DMS 273 treated with DMSO at 0.1 percent for 48 hours (cell line): ENCODE data around the gene SEPTIN6.
"Not testable (repeated sequence)": the region's sequence is repeated elsewhere in the genome, so short reads cannot be mapped to it uniquely, and the experiment has no call there.

ENCODE experiments used
- DNase-seq: peaks from one replicate; lab custom pipeline; 2025; lab: John Stamatoyannopoulos, UW

Gene SEPTIN6

GRCh38 chrX:119690921-119691716, 1.8 kb downstream of the SEPTIN6 start:
- DNase-seq = no peak

- DNase-seq = no peak
Observed at GRCh38 chrX:119688911-119689321, 4.1 kb downstream of the SEPTIN6 start.

- no peak for DNase-seq
Observed at GRCh38 chrX:119687661-119688413, 5.1 kb downstream of the SEPTIN6 start.

DNA sequence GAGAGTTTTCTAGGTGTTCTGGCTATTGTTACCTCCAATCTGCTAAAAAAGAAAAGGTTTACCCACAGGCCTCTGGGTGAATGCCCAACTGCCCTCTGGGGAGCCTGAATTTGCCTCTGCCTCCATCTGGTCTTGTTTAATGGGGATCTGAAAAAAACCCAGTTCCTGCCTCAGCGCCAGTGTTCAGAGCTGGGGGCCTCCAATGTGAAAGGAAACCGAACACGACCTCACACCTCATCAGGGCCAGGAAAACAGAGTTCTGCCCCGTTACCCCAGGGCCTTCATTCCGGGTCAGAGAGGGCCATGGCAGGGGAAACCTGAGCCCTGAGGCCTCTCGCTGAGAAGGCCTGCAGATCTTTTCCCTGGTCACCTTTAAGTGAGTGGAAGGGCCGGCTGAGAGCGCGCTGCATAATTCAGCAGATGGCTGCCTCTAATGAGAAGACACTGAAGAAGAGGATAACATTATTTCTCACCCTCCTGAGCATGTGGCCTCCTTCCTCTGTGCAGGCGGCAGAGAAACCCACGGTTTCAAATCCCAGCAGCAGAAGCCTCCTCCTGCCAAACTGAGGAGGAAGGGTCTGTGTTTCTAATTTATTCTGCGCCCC, 6.8 kb downstream of the SEPTIN6 start:
- DNase-seq = peak; percentile 93

DNA sequence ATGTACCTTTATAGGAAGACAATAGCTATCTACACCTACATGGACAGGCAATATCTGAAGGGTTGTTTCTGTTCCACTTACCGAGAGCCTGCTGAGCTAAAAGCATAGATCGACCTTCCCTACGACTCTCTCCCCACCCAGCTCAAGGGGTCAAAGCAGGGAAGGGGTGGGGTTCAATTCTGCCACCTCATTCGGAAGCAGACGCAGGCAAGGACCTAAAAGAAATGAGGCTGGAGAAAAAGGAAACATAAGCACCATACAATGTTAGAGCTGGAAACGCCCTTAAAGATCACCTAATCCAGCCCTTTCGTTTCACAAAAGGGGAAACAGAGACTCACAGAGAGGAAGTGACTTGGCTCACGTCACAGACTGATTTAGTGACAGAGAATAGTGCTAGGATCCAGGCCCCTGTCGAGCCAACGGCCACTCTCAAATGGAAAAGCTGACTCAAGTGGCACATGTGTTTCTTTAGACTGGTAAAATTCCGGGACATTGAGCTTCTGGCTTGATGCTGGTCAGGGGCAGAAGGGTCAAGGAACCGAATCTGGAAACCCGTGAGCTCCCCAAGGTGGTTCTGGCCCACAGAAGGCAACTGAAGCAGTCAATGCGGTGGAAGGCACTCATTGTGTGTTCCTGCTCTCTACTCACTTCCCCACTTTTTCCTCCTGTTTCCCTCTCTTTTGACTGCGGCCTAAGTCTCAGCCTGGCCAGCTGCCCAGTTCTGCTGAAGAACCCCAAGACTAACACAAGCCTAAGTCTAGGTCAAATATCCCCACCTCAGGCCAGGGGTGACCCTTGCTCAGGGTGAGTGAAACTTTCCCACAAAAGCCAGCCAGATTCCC, 7.5 kb downstream of the SEPTIN6 start:
- no peak for DNase-seq

- DNase-seq = no peak
Observed at GRCh38 chrX:119684916-119685224, 8.1 kb downstream of the SEPTIN6 start.

GRCh38 chrX:119684312-119684711, 8.7 kb downstream of the SEPTIN6 start:
- not testable (repeated sequence) for DNase-seq

DNA sequence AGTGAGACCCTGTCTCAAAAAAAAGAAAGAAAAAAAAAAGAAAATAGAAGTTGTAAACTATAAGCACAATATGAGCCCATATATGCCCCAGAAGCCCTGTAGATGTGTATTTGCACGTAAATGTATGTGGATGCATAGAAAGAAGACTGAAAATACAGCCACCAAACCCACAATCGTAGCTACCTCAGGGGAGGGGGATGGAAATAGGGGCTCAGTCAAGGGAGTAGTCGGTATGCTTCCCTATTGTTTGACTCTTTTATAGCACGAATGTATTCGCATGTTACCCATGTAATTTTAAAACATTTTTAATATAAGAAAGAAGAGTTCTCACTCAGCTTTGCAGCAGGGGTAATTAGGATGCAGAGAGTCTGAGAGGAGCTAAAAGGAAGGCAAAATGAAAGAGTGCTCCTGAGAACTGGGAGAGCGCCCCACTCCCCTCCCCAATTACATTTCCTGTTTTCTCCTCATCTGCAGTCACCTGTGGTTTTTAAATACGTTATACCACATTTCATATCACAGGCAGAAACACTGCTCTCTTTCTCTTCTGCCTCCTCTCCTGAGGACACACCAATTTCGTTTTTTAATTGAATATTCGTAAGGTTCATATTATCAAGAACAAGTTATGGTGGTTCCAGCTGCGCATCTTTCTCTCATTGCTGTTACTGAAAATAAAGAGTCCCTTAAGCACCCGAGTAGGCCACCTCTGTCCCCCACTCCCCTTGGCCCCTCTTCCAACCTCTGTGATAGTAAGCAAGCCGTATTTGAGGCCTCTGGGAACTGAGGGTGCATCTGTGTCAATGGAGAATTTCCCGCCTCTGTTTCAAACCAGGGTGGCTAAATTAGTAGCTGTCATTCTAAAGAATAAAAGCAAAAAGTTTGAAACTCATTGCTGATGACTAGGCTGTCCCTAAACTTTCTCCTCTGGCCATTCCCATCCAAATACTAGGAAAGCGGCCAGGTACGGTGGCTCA, 10.7 kb downstream of the SEPTIN6 start:
- DNase-seq = no peak

DNA sequence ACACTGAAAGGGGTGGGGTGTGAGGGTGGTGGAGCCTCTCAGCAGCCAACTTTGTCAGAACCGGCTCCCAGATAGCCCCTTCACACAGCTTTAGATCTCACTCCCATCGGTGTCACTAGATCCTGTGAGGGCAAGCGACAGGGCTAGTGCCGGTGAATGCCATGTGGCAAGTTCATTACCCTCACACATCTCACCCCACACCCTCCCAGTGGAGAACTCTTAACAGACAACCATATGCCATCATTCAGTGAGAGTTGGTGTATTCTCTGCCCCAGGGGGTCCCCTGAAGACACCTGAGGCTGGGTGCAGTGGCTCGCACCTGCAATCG, 15.3 kb downstream of the SEPTIN6 start:
- no peak for DNase-seq

- DNase-seq = no peak
Observed at GRCh38 chrX:119676949-119677653, 15.9 kb downstream of the SEPTIN6 start.

GRCh38 chrX:119673336-119673735, 19.6 kb downstream of the SEPTIN6 start:
- DNase-seq = no peak

- DNase-seq = no peak
Observed at GRCh38 chrX:119672426-119672825, 20.5 kb downstream of the SEPTIN6 start.

DNA sequence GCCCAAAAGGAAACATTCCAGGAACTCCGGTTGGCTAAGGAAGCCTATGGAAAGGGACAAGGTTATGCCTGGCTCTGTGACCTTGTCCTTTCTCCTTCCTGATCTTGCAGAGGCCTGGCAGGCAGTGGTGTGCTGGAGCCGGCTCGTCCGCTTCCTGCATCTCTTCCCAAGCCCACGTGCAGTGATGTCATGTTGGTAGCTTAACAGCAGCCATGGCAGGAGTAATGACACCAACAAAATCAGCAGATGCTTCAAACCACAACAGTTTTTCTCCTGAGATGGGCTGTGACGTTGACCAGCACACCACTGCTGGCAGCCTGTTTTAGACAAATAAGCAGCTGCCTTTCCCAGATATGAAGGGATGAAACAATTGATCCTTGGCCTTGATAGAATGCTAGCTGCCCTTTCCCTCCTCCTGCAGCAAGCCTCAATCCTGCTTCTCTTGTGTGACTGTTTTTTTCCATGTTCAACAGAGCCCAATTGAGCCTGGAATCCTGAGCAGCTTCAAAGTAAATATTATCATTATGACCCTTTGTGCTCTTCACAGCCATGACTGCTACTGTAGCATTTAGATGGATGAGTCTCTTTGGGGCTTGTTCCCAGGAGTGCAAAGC, 23.4 kb downstream of the SEPTIN6 start:
- DNase-seq = no peak

DNA sequence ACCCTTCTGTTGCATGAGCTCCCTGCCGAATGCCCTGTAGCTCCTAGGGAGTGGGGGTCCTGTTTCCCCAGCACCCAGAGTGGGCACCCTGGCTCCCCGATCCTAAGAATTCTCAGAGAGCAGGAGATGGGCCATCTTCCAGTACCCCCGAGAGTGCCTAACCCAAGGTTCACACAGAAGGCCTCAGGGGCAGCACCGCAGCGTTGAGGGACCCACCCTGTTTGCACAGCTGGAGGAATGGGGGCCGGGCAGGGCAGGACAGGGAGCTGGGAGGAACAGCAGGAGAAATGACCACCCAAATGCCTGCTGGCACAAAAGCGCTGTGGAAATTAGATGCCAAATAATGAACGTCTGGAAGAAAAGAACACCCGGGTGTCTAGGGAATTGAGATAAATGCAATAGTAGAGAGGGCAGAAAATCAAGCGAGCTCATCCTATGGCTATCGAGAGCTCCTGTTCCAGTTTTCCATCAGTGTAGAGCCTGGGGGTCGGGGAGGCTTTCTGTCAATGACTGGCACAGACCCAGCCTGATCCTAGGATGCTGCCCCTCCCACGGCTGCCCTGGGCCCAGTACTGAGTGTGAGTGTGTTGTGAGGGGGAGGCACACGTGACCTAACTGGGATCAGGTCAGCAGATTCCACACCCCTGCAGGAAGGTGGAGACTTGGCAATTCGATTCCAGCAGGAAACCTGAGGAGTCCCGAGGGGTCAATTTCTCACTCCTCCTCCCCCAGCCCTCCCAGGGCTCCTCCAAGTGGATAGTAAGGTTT, 25.7 kb downstream of the SEPTIN6 start:
- DNase-seq = peak; percentile 52

DNA sequence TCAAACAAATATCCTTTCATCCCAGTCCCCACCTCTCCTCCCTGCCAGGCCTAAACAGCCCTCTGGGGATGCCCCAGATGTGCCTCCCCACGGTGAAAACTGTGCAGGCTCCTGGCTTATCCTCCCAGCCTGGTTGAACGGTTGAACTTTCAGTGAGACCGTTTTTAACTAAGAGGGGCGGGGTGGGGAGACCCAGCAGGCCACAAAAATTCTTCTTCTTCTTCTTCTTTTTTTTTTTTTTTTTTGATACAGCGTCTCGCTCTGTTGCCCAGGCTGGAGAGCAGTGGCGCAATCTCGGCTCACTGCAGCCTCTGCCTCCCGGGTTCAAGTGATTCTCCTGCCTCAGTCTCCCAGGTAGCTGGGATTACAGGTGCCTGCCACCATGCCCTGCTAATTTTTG, 28.1 kb downstream of the SEPTIN6 start:
- DNase-seq = not testable (repeated sequence)

GRCh38 chrX:119661486-119661885, 31.5 kb downstream of the SEPTIN6 start:
- DNase-seq = no peak

GRCh38 chrX:119659522-119659921, 33.4 kb downstream of the SEPTIN6 start:
- no peak for DNase-seq

- no peak for DNase-seq
Observed at GRCh38 chrX:119655125-119655524, 37.8 kb downstream of the SEPTIN6 start.

DNA sequence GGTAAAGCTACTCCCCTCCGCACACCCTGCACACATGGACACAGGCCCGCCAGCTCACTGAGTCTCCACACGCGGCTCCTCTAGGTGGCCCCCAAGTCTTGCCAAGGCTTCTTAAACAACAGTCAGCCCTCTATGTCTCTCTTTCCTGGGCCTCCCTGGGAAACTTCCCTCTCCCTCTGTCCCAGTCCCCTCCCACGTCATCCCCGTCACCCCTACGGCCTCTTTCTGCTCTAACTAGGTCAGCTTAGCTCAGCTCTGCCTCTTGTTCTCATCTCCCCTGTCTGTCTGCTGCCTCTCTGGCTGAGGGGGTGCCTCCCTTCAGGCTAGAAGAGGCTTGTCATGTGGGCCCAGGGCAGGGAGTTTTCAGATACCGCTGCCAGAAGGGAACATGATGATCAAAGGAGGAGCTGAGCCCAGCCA, 38.8 kb downstream of the SEPTIN6 start:
- DNase-seq = no peak
